K562 (cell line): ENCODE measurements around the gene FTH1. TPM values are rescaled to one million over a fixed set of nuclear protein-coding genes. Genes with fewer than 3 reads are reported as not detected.
A peak's percentile ranks its signal among the peaks of the same experiment; 100 is the strongest.

Experiments
- BCOR ChIP-seq: fragments of 450-650 bp; IDR thresholded peaks from 2 replicates; pipeline ENCODE4 v1.6.1; 2016
- CBX1 ChIP-seq: sonication (generic); IDR thresholded peaks from 2 replicates; pipeline ENCODE4 v1.6.1; 2016; ENCODE audit warnings: antibody characterized with exemption, low read depth, mild to moderate bottlenecking
- ESRRA ChIP-seq: fragments of 450-650 bp; IDR thresholded peaks from 2 replicates; pipeline ENCODE4 v1.6.1; 2014; ENCODE audit warnings: low read depth, mild to moderate bottlenecking, moderate library complexity, borderline replicate concordance
- HIVEP1 ChIP-seq: fragments of 250-450 bp; sonication (Bioruptor Pico); IDR thresholded peaks from 2 replicates; pipeline ENCODE4 v1.4.0; 2020; ENCODE audit warnings: mild to moderate bottlenecking
- MCM3 ChIP-seq: fragments of 450-650 bp; IDR thresholded peaks from 2 replicates; pipeline ENCODE4 v1.6.1; 2016
- MXI1 ChIP-seq: IDR thresholded peaks from 2 replicates; pipeline ENCODE4 v1.6.1; 2011; ENCODE audit warnings: low read depth, mild to moderate bottlenecking, improper control_type of control experiment, low read length
- MYC ChIP-seq, 2 experiments: fragments of 250-450 bp in 1 of 2; sonication (Bioruptor Pico) in 1 of 2; IDR thresholded peaks; 2 replicates each; pipeline versions ENCODE4 v1.5.1 to v1.6.1; 2012 to 2021; ENCODE audit warnings: low read depth in 2 of 2, borderline replicate concordance in 1 of 2, improper control_type of control experiment in 1 of 2, low read length in 1 of 2, mild to moderate bottlenecking in 1 of 2, moderate library complexity in 1 of 2
- NFIX ChIP-seq: fragments of 250-450 bp; sonication (Bioruptor Pico); IDR thresholded peaks from 2 replicates; pipeline ENCODE4 v1.4.0; 2020; ENCODE audit warnings: low read depth, mild to moderate bottlenecking, moderate library complexity
- NR2F6 ChIP-seq: fragments of 450-650 bp; formaldehyde crosslinking; IDR thresholded peaks from 2 replicates; pipeline ENCODE4 v1.4.0; 2020; ENCODE audit warnings: mild to moderate bottlenecking
- NR3C1 ChIP-seq: sonication (generic); formaldehyde crosslinking; IDR thresholded peaks from 2 replicates; pipeline ENCODE4 v1.8.1; 2022; ENCODE audit warnings: missing genetic modification reagents
- NRF1 ChIP-seq, 2 experiments: fragments of 450-650 bp; IDR thresholded peaks in 1 of 2; conservative IDR thresholded peaks in 1 of 2; 2 replicates each; pipeline ENCODE4 v1.6.1; 2014; ENCODE audit warnings: mild to moderate bottlenecking in 2 of 2
- PHF21A ChIP-seq: fragments of 450-650 bp; IDR thresholded peaks from 2 replicates; pipeline ENCODE4 v1.6.1; 2017; ENCODE audit warnings: low read depth, borderline replicate concordance
- RFX7 ChIP-seq: fragments of 250-450 bp; sonication (Bioruptor Pico); IDR thresholded peaks from 2 replicates; pipeline ENCODE4 v1.5.1; 2021; ENCODE audit warnings: mild to moderate bottlenecking
- RHOXF2B ChIP-seq: fragments of 250-450 bp; sonication (Bioruptor Pico); conservative IDR thresholded peaks from 2 replicates; pipeline ENCODE4 v1.5.1; 2021
- SRSF7 ChIP-seq: fragments of 200-400 bp; formaldehyde crosslinking; optimal IDR thresholded peaks from 2 replicates; pipeline ENCODE3; 2017; ENCODE audit warnings: mild to moderate bottlenecking, low read depth, low read length
- TAL1 ChIP-seq: fragments of 450-650 bp; IDR thresholded peaks from 2 replicates; pipeline ENCODE4 v1.6.1; 2016; ENCODE audit warnings: mild to moderate bottlenecking
- TARDBP ChIP-seq: fragments of 450-650 bp; IDR thresholded peaks from 2 replicates; pipeline ENCODE4 v1.6.1; 2016
- TBP ChIP-seq: optimal IDR thresholded peaks from 2 replicates; pipeline ENCODE3; 2011; ENCODE audit warnings: low read depth, low read length, improper control_type of control experiment
- YY1 ChIP-seq, 3 experiments: IDR thresholded peaks; 2 replicates each; pipeline ENCODE4 v1.6.1; 2011; ENCODE audit warnings: low read length in 2 of 3, mild to moderate bottlenecking in 2 of 3, moderate library complexity in 2 of 3, borderline replicate concordance in 1 of 3, control low read depth in 1 of 3, low read depth in 1 of 3; ENCODE audit not compliant: insufficient read depth in 3 of 3, insufficient replicate concordance in 2 of 3, control insufficient read depth in 1 of 3, insufficient read length in 1 of 3; ENCODE audit errors: extremely low read depth in 1 of 3
- ZC3H4 ChIP-seq: sonication (generic); formaldehyde crosslinking; IDR thresholded peaks from 2 replicates; pipeline ENCODE4 v1.9.0; 2021; ENCODE audit warnings: missing genetic modification reagents, borderline replicate concordance
- ZKSCAN3 ChIP-seq: fragments of 250-450 bp; sonication (Bioruptor Pico); IDR thresholded peaks from 2 replicates; pipeline ENCODE4 v1.4.0; 2020
- ZNF197 ChIP-seq: fragments of 200-800 bp; sonication (Bioruptor generic); IDR thresholded peaks from 2 replicates; pipeline ENCODE4 v1.6.1; 2016; ENCODE audit warnings: low read depth, missing genetic modification characterization, missing compliant biosample characterization
- ZNF3 ChIP-seq: fragments of 250-450 bp; sonication (Bioruptor Pico); IDR thresholded peaks from 2 replicates; pipeline ENCODE4 v1.5.0; 2021; ENCODE audit warnings: mild to moderate bottlenecking, moderate library complexity
- ZNF354B ChIP-seq: fragments of 250-450 bp; sonication (Bioruptor Pico); IDR thresholded peaks from 2 replicates; pipeline ENCODE4 v1.4.0; 2020
- ZNF384 ChIP-seq: IDR thresholded peaks from 2 replicates; pipeline ENCODE4 v1.6.1; 2012; ENCODE audit warnings: low read depth, low read length, improper control_type of control experiment
- ZNF644 ChIP-seq: fragments of 200-800 bp; sonication (Bioruptor generic); IDR thresholded peaks from 2 replicates; pipeline ENCODE4 v1.6.1; 2016; ENCODE audit warnings: low read depth, missing genetic modification characterization, missing compliant biosample characterization
- ZNF778 ChIP-seq: fragments of 450-650 bp; formaldehyde crosslinking; IDR thresholded peaks from 2 replicates; pipeline ENCODE4 v1.4.0; 2020; ENCODE audit warnings: mild to moderate bottlenecking, moderate library complexity
- polyA plus RNA-seq, 8 experiments: library from polyadenylated mRNA; depleted of rRNA in 4 of 8; stranded (reverse) in 5 of 8; unstranded in 3 of 8; fragments of >200 nt; fragmentation: Nextera tagmentation in 2 of 8; fragmentation: Illumina TruSeq in 1 of 8; extraction: Ambion mirVana in 2 of 8; extraction: Trizol in 1 of 8; gene quantifications; 2 replicates each; pipeline versions ENCODE4 v1.2.1 to v1.2.3, GENCODE V29; 2011 to 2014; ENCODE audit warnings: inconsistent platforms in 1 of 8, missing spikeins in 1 of 8
- total RNA-seq, 7 experiments: library from RNA; depleted of rRNA in 6 of 7; stranded (reverse); fragments of >200 nt in 6 of 7; fragmentation: Illumina TruSeq in 2 of 7; extraction: Trizol in 2 of 7; gene quantifications; 2 replicates each; pipeline versions ENCODE4 v1.2.1 to v1.2.3, GENCODE V29; 2011 to 2021; ENCODE audit warnings: low replicate concordance in 1 of 7
- TF ChIP-seq, protein P1 (sequence below): fragments of 450-650 bp; IDR thresholded peaks from one replicate; pipeline ENCODE4 v1.6.1; 2018; ENCODE audit warnings: mild to moderate bottlenecking, moderate library complexity; ENCODE audit not compliant: partially characterized antibody

Gene FTH1
- total and polyA plus RNA-seq, 9 of the 15 experiments (the other 6 are each of a cell fraction or from before 2014, with no cell fraction given): 370 to 3,146 (median 802) TPM

DNA sequence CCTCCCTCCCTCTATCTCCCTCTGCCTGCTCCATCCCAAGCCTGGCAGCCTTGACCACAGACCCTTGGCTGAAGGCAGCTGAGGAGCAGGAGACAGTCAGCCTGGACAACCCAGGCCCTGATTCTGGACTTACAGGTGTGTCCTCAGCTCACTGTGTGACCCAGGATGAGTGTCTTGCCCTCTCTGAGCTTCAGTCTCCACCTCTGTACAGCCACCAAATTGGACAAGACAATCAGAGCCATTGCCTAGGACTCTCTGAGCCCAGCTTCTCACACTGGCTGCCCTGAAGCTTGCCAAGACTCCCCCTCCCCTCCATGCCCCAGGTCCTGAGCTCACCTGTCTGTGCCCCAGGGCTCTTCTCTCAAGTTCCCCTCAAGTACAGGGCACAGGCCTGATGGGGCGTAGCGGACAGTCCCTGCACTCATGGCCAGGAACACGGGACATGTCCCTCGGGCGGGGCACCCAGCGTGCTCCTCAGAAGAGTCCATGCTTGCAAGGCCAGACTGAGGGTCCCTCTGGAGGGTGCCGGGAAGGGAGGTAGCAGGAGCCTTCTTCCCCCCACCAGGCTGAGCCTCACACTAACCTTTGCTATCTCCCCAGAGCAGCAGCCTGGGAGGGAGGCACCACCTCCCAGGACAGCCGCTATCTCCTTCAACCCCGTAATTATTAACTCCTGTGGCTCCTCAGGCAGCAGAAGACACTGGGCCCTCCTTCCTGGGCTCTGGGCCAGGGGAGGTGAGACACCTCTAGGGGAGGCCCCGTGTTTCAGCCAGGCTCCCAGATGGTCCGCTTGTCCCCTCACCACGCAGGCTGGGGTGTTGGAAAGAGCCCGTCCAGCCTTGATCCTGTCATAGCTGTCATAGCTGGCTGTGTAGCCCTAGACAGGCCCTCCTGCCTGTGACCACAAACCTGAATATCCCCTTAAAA is 47.5 kb downstream of the FTH1 start (continued):
- TF ChIP-seq YY1 (IDR thresholded peaks at IDR 0.05; ENCODE audit: borderline replicate concordance in 1 of 3, control insufficient read depth in 1 of 3, extremely low read depth in 1 of 3, insufficient read depth in 3 of 3, insufficient read length in 1 of 3, insufficient replicate concordance in 2 of 3, low read depth in 1 of 3, low read length in 2 of 3): peak in 1 of 3 experiments; percentile 34
- no peak for TF ChIP-seq RHOXF2B (CRISPR knock-in tag)
- no peak for TF ChIP-seq ZNF3
- TF ChIP-seq MXI1: peak; percentile 57; the same call in 1 of the 2 replicates
- TF ChIP-seq ZKSCAN3 (CRISPR knock-in tag): no peak
- peak; percentile 99 for TF ChIP-seq BCOR
- no peak for TF ChIP-seq ZNF644
- TF ChIP-seq ZNF354B (CRISPR knock-in tag): no peak
- no peak for TF ChIP-seq ZC3H4 (CRISPR knock-in tag)
- no peak for TF ChIP-seq MYC (IDR thresholded peaks at IDR 0.05; ENCODE audit: low read depth, low read length)
- 0 out of 2 replicates have a peak, but pooled peaks have one; percentile 43 for TF ChIP-seq MYC (CRISPR knock-in tag; IDR thresholded peaks at IDR 0.05; ENCODE audit: borderline replicate concordance, low read depth)
- TF ChIP-seq ZNF197 (CRISPR knock-in tag): no peak
- TF ChIP-seq TBP: no peak
- TF ChIP-seq ZNF778: no peak
- TF ChIP-seq PHF21A: peak; percentile 87; the same call in 1 of the 2 replicates
- TF ChIP-seq TARDBP: peak; percentile 47; the same call in 1 of the 2 replicates
- TF ChIP-seq NFIX (CRISPR knock-in tag): no peak
- no peak for TF ChIP-seq MCM3
- no peak for TF ChIP-seq HIVEP1 (CRISPR knock-in tag)
- no peak for TF ChIP-seq RFX7 (CRISPR knock-in tag)
- peak; percentile 27 for TF ChIP-seq NRF1 (conservative IDR thresholded peaks at IDR 0.05 in 1 of 2, IDR thresholded peaks at IDR 0.05 in 1 of 2)
- no peak for TF ChIP-seq NR3C1 (CRISPR knock-in tag)
- no peak for TF ChIP-seq SRSF7
- TF ChIP-seq ZNF384: no peak
- 0 out of 2 replicates have a peak, but pooled peaks have one; percentile 48 for TF ChIP-seq CBX1
- TF ChIP-seq, protein P1, sequence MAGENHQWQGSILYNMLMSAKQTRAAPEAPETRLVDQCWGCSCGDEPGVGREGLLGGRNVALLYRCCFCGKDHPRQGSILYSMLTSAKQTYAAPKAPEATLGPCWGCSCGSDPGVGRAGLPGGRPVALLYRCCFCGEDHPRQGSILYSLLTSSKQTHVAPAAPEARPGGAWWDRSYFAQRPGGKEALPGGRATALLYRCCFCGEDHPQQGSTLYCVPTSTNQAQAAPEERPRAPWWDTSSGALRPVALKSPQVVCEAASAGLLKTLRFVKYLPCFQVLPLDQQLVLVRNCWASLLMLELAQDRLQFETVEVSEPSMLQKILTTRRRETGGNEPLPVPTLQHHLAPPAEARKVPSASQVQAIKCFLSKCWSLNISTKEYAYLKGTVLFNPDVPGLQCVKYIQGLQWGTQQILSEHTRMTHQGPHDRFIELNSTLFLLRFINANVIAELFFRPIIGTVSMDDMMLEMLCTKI: no peak
- no peak for TF ChIP-seq NR2F6 (CRISPR knock-in tag)
- peak; percentile 16; the same call in 1 of the 2 replicates for TF ChIP-seq ESRRA
- TF ChIP-seq TAL1: peak; percentile 93
